ENCODE data around the gene CDKN2B-AS1.

GRCh38 chr9:22146604-22147003 lies 152.0 kb downstream of the CDKN2B-AS1 start:
- no peak for TF ChIP-seq CTCF (IDR thresholded peaks at IDR 0.05)
- no peak for TF ChIP-seq POLR2A (IDR thresholded peaks at IDR 0.05)

All from Peyer's patch (tissue), 4 donors.